Measurements from ENCODE around the gene ZNF555. TPM values are rescaled to one million over a fixed set of nuclear protein-coding genes. Genes with fewer than 3 reads are reported as not detected.

Gene ZNF555
- total RNA-seq, 3 donors from 2014 or later (not counting 1 experiment from before 2014, with no cell fraction given): 2.0 to 4.6 (median 2.9) TPM

GRCh38 chr19:2793577-2793976 is 47.7 kb upstream of the ZNF555 start:
- H3K4me3 Mint-ChIP-seq: no peak overlapping the region
- DNase-seq (no peak), ATAC-seq (no peak)
- no peaks in the 10 kb centered on the region for H3K9me3 ChIP-seq (ENCODE audit: control insufficient read depth, insufficient read depth, low read length)
- peaks cover 14% of the 10 kb centered on the region for H3K36me3 ChIP-seq (ENCODE audit: control insufficient read depth, insufficient read depth, low read length)
- H3K36me3 Mint-ChIP-seq: no peaks in the 10 kb centered on the region
- TF ChIP-seq, protein P1, sequence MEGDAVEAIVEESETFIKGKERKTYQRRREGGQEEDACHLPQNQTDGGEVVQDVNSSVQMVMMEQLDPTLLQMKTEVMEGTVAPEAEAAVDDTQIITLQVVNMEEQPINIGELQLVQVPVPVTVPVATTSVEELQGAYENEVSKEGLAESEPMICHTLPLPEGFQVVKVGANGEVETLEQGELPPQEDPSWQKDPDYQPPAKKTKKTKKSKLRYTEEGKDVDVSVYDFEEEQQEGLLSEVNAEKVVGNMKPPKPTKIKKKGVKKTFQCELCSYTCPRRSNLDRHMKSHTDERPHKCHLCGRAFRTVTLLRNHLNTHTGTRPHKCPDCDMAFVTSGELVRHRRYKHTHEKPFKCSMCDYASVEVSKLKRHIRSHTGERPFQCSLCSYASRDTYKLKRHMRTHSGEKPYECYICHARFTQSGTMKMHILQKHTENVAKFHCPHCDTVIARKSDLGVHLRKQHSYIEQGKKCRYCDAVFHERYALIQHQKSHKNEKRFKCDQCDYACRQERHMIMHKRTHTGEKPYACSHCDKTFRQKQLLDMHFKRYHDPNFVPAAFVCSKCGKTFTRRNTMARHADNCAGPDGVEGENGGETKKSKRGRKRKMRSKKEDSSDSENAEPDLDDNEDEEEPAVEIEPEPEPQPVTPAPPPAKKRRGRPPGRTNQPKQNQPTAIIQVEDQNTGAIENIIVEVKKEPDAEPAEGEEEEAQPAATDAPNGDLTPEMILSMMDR (IDR thresholded peaks at IDR 0.05): no peak
- no peak overlapping the region for H3K4me3 ChIP-seq (ENCODE audit: low read length)
- no peaks in the 10 kb centered on the region for H3K4me1 Mint-ChIP-seq
- no peaks in the 10 kb centered on the region for H3K4me1 ChIP-seq (ENCODE audit: control insufficient read depth, insufficient read depth, low read length)
- H3K27me3 ChIP-seq (ENCODE audit: control insufficient read depth, insufficient read depth, low read length): no peaks in the 10 kb centered on the region
- H3K27ac ChIP-seq (ENCODE audit: low read length): no peak overlapping the region
- WGBS (ENCODE audit: insufficient coverage): 97% methylated on average over 12 of the region's 12 CpGs
- no peaks in the 10 kb centered on the region for H3K27me3 Mint-ChIP-seq (ENCODE audit: low read depth in 2 of 2)
- no peak overlapping the region for H3K27ac Mint-ChIP-seq
- intact Hi-C loops (cut with micrococcal nuclease): no loop called here
- H3K9me3 Mint-ChIP-seq: no peaks in the 10 kb centered on the region

DNA sequence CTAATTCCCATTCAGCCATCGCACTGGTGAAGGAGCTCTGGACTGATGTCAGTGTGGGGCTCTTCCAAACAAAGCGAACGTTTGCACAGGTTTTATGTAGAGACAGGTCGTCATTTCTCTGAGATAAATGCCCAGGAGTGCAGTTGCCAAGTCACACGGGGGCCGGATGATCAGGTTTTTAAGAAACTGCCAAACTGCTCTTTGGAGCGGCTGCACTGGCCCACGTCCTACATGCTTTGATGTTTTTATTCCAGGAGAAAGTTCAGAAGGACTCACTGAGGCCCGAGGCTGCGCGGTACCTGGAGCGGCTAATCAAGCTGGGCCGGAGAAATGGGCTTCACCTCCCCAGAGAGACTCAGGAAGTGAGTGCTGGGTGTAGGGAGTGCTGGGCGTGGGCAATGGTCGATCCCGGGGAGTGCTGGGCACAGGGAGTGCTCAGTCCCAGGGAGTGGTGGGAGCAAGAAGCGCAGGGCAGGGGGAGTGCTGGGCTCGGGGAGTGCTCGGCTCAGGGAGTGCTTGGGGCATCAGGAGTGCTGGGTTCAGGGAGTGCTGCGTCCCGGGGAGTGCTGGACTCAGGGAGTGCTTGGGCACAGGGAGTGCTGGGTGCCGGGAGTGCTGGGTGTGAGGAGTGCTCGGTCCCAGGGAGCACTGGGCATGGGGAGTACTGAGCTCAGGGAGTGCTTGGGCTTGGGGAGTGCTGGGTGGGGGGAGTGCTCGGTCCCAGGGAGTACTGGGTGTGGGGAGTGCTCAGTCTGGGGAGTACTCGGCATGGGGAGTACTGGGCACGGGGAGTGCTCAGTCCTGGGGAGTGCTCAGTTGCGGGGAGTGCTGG is 45.2 kb upstream of the ZNF555 start:
- Histone ChIP-seq H3K27me3 (ENCODE audit: control insufficient read depth, insufficient read depth, low read length) (no peaks in the 10 kb centered on the region), H3K4me3 (ENCODE audit: low read length) (no peak overlapping the region), H3K27ac (ENCODE audit: low read length) (no peak overlapping the region), H3K4me1 (ENCODE audit: control insufficient read depth, insufficient read depth, low read length) (no peaks in the 10 kb centered on the region), H3K9me3 (ENCODE audit: control insufficient read depth, insufficient read depth, low read length) (no peaks in the 10 kb centered on the region), H3K36me3 (ENCODE audit: control insufficient read depth, insufficient read depth, low read length) (peaks cover 12% of the 10 kb centered on the region)
- intact Hi-C loops (cut with micrococcal nuclease): no loop called here
- ATAC-seq (peak in 1 of 3 donors; percentile 24), DNase-seq (no peak)
- Mint-ChIP-seq H3K4me1 (no peaks in the 10 kb centered on the region), H3K36me3 (no peaks in the 10 kb centered on the region), H3K27ac (no peak overlapping the region), H3K4me3 (no peak overlapping the region), H3K27me3 (ENCODE audit: low read depth in 2 of 2) (no peaks in the 10 kb centered on the region), H3K9me3 (no peaks in the 10 kb centered on the region)
- 96% methylated on average over 27 of the region's 27 CpGs for WGBS (ENCODE audit: insufficient coverage)
- TF ChIP-seq, protein P1 (IDR thresholded peaks at IDR 0.05): no peak

GRCh38 chr19:2796659-2797266 is 44.5 kb upstream of the ZNF555 start:
- Histone ChIP-seq H3K4me1 (ENCODE audit: control insufficient read depth, insufficient read depth, low read length) (no peaks in the 10 kb centered on the region), H3K36me3 (ENCODE audit: control insufficient read depth, insufficient read depth, low read length) (peaks cover 10% of the 10 kb centered on the region), H3K27me3 (ENCODE audit: control insufficient read depth, insufficient read depth, low read length) (no peaks in the 10 kb centered on the region), H3K27ac (ENCODE audit: low read length) (no peak overlapping the region), H3K9me3 (ENCODE audit: control insufficient read depth, insufficient read depth, low read length) (no peaks in the 10 kb centered on the region), H3K4me3 (ENCODE audit: low read length) (no peak overlapping the region)
- DNase-seq (no peak), ATAC-seq (no peak)
- 98% methylated on average over 23 of the region's 23 CpGs for WGBS (ENCODE audit: insufficient coverage)
- intact Hi-C loops (cut with micrococcal nuclease): no loop called here
- no peaks in the 10 kb centered on the region for H3K27me3 Mint-ChIP-seq (ENCODE audit: low read depth in 2 of 2)
- no peaks in the 10 kb centered on the region for H3K36me3 Mint-ChIP-seq
- no peaks in the 10 kb centered on the region for H3K9me3 Mint-ChIP-seq
- H3K4me3 Mint-ChIP-seq: no peak overlapping the region
- no peak overlapping the region for H3K27ac Mint-ChIP-seq
- no peaks in the 10 kb centered on the region for H3K4me1 Mint-ChIP-seq
- TF ChIP-seq, protein P1 (IDR thresholded peaks at IDR 0.05): no peak
